GM19035 (cell line): ENCODE data around the gene ST6GALNAC2.
"Not testable (repeated sequence)": the region's sequence is repeated elsewhere in the genome, so short reads cannot be mapped to it uniquely, and the experiment has no call there.

Experiments used
- ATAC-seq: cut with Tn5 transposase; IDR thresholded peaks from one replicate; pipeline ENCODE4 v1.9.1; 2021; ENCODE audit not compliant: unreplicated experiment

ST6GALNAC2 gene

DNA sequence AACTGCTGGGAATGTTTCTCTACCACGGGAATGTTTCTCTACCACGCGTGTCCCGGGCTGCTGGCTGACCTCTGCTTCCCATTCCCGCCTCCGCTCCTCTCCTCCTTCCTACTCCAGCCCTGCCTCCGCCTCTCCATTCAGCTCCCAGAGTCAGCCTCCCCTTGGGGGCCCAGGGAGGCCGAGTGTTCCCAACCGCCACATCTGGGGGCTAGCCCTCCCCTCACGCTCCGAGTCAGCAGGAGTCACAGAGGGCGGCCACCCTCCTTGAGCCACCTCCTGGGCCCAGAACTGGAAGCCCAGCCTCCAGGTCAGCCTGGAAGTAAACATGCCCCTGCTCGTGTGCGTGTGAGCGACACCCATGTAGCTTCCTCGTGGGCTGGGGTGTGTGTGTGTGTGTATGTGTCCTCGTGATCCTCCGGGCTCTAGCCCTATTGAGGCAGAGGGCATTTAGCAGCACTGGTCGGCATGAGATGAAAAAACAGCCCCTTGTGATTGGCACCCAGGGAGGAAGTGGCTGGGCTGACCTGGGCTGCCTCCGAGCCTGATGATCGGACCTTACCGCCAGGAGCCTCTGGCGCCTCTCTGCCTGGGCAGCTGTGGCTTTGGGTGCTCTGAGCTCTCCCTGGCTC lies 55.5 kb downstream of the ST6GALNAC2 start:
- ATAC-seq: no peak

DNA sequence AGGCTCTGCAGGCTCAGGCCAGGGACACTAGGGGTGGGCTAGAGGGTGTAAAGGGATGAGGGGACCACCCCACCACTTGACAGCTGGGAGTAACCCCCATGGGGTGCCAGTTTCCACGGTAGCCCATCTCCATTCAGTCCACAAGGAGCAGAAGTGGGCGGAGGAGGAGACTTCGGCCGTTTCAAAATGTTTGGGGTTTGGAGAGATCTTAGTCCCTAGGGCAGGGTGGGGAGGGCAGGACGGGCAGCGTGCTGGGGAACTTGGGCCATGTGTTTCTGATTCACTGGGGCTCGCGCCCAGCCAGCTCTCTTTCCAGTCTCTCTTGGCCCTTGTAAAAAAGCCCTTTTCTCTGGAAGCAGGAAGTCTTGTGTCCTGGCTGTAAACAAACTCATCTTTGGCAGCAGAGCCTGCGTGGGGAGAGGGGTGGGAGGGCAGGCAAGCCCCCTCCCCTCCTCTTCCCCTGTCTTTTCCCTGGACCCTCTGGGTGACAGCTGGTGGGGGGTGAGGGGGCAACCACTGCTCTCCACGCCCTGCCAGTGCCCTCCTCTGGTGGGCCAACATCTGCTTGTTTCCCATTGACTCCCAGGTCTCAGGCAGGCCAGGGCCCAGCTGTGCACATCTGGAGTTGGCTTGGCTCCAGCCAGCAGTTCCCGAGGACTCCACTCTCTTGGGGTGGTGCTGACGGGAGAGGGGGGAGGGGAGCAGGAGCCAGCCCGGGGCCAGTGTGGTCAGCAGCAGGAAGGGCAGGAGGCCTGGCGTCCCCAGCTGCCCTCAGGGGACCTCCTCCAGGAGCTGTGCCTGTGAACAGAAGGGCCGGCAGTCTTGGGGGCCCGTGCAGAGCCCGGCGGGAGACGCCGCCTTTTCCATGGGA lies 56.2 kb downstream of the ST6GALNAC2 start:
- no peak for ATAC-seq

- ATAC-seq: no peak
These were observed 57.0 kb downstream of the ST6GALNAC2 start for GRCh38 chr17:76528528-76529223.

DNA sequence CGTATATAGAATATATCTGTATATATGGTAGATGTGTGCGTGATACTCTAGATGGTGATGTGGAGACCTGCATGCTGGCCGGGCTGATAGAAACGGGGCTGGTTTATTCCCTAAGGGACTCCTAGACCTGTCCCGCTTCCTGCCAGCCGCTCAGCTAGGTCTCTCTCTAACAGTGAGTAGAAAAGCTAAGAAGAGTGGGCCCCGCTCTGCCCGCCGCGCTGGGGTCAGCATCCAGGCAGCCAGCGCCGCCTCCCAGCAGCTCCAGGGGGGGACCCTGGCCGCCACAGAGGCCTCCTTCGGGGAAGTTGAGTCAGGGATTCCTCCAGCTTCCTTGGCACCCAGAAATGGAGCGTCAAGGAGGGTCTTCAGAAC lies 57.5 kb downstream of the ST6GALNAC2 start:
- peak; percentile 30 for ATAC-seq

DNA sequence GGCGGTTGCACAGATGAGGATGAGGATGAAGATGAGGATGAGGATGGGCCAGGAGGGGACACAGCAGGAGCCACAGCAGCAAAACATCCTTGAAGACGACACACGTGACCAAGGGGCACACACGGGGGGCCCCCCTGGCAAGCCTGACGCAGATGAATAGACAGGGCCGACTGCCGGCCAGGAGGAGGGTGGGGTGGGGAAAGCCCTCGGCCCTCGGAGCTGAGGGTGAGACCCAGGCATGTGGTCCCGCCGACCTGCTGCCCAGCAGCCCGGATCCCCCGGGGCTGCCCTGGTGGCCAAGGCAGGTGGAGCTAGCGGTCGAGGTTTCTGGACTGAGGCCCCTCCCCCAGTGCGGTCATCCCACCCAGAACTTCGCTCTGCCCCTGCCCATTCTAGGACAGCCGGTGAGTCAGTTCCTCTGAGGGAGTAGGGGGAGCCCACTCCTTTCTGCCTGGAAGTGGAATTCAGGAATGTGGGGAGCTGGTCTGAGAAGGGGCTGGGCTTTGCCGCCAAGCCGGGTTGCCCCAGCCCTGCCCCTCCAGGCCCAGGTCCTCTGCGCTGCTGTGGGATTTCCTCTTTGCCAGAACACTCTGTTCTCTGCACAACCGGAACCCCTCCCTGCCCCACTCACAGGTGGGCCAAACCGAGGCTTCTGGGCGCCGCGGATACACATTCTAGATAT lies 58.1 kb downstream of the ST6GALNAC2 start:
- ATAC-seq: peak; percentile 50

GRCh38 chr17:76527016-76527415 lies 58.6 kb downstream of the ST6GALNAC2 start:
- not testable (repeated sequence) for ATAC-seq

DNA sequence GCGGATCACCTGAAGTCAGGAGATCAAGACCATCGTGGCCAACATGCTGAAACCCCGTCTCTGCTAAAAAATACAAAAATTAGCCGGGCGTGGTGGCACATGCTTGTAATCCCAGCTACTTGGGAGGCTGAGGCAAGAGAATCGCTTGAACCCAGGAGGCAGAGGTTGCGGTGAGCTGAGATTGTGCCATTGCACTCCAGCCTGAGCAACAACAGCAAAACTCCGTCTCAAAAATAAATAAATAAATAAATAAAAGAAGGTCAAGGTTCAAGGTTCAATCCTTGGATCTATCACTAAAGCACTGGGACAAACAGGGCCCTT lies 60.2 kb downstream of the ST6GALNAC2 start:
- ATAC-seq: not testable (repeated sequence)

GRCh38 chr17:76524598-76525512 lies 60.8 kb downstream of the ST6GALNAC2 start:
- ATAC-seq: no peak

DNA sequence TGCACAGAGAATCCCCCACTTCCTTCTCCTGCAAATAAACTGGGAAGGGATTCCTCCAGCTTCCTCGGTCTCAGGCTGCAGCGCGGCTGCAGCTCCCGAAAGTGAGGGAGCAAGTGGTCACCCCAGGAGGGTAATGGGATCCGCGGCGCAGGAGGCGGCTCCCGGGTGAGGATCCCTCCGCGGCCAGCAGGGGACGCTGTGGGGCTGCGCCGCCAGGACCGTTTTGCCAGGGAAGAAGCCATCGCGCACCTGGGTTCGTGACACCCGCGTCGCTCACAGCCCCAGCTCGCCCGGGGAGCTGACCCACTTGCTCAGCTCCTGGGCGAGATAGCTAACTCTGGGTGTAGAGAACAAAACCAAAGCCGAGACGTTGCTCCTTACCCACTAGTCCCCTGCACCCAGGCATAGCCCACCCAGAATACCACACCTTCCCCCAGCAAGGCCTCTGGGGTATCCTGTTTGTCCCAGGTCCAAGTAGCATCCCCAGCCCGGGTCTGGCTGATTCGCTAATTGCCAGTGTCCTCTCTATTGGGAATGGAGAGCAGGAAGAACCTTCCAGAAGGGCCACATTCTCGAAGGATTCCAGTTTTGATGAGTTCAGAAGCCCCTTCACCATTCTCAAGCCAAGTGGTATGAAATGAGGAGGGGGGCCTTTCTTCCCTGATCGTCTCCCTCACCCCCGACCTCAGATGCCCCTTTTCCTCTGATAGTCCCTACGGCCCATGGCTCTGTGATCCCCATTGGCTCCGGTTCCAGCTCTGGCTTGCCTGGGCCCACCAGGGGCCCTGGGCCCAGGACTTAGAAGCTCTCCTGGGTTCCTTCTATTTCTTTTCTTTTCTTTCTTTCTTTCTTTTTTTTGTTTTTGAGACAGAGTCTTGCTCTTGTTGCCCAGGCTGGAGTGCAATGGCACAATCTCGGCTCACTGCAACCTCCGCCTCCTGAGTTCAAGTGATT lies 62.3 kb downstream of the ST6GALNAC2 start:
- ATAC-seq: peak; percentile 56

DNA sequence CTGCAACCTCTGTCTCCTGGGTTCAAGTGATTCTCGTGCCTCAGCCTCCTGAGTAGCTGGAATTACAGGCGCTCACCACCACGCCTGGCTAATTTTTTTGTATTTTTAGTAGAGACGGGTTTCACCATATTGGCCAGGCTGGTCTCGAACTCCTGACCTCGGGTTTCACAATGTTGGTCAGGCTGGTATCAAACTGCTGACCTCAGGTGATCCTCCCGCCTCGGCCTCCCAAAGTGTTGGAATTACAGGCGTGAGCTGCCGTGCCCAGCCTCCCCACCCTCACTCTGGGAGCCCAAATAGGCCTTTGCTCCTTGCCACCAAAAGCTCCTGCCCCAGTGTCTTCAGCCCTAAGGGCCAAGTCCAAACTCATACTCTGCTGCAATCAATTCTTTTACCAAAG lies 64.0 kb downstream of the ST6GALNAC2 start:
- ATAC-seq: not testable (repeated sequence)

GRCh38 chr17:76521262-76521661 lies 64.4 kb downstream of the ST6GALNAC2 start:
- ATAC-seq: no peak

DNA sequence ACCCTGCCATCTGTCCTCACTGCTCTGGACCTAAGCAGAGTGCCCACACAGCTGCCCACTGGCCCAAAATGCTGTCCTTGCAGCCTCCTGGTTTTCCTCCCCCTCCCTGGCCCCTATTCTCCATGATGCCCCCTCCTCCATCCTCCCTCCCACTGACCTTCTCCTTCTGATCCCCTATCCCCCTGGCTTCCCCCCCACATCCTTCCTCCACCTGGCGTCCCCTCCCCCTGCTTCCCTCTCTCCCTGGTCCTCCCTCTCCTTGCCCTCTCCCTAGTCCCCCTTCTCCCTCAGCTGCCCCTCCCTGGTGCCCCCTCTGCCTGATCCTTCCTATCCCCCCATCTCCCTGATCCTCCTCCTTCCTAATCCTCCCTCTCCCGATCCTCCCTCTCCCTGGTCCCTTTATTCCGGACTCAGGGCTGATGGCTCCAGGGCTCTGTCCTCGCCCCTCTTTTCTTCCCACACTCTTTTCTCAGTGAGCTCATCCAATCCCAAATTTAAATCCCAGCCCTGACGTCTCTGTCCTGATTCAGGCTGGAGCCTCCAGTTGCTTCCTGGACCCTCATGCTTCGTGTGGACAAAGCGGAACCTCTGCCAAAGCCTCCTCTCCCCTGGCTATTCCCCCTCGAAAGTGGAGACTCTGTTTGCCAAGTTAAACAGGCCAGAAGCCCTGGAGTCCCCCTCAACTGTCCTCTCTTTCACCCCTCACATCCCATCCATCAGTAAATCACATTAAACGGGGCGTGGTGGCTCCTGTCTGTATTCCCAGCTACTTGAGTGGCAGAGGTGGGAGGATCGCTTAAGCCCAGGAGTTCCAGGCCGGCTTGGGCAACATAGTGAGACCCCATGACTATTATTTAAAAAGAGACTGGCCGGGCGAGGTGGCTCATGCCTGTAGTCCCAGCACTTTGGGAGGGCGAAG lies 66.4 kb downstream of the ST6GALNAC2 start:
- no peak for ATAC-seq

GRCh38 chr17:76517638-76518038 lies 68.0 kb downstream of the ST6GALNAC2 start:
- no peak for ATAC-seq
